NCI-H2196 treated with DMSO at 0.1 percent for 48 hours (cell line): ENCODE data around the gene CLPTM1L.
"Not testable (repeated sequence)": the region's sequence is repeated elsewhere in the genome, so short reads cannot be mapped to it uniquely, and the experiment has no call there.

Experiments
- DNase-seq: peaks from one replicate; lab custom pipeline; 2025; ENCODE audit not compliant: unreplicated experiment; lab: John Stamatoyannopoulos, UW

The CLPTM1L gene

GRCh38 chr5:1293416-1294205, 51.3 kb downstream of the CLPTM1L start:
- no peak for DNase-seq

- DNase-seq = no peak
These were observed 52.0 kb downstream of the CLPTM1L start for GRCh38 chr5:1292846-1293415.

- DNase-seq = no peak
These were observed 52.8 kb downstream of the CLPTM1L start for GRCh38 chr5:1292139-1292538.

- DNase-seq = no peak
These were observed 53.3 kb downstream of the CLPTM1L start for GRCh38 chr5:1291611-1292080.

- DNase-seq = not testable (repeated sequence)
These were observed 53.9 kb downstream of the CLPTM1L start for GRCh38 chr5:1290956-1291355.

- not testable (repeated sequence) for DNase-seq
These were observed 55.3 kb downstream of the CLPTM1L start for GRCh38 chr5:1289559-1289958.

- DNase-seq = no peak
These were observed 56.2 kb downstream of the CLPTM1L start for GRCh38 chr5:1288439-1289335.

- DNase-seq = no peak
These were observed 59.0 kb downstream of the CLPTM1L start for GRCh38 chr5:1285883-1286291.

- DNase-seq = no peak
These were observed 59.8 kb downstream of the CLPTM1L start for GRCh38 chr5:1285141-1285540.

- DNase-seq = not testable (repeated sequence)
These were observed 60.4 kb downstream of the CLPTM1L start for GRCh38 chr5:1284336-1284970.

- not testable (repeated sequence) for DNase-seq
These were observed 61.2 kb downstream of the CLPTM1L start for GRCh38 chr5:1283729-1284041.

GRCh38 chr5:1282993-1283728, 61.7 kb downstream of the CLPTM1L start:
- not testable (repeated sequence) for DNase-seq

GRCh38 chr5:1282131-1282992, 62.5 kb downstream of the CLPTM1L start:
- DNase-seq = peak; percentile 10

GRCh38 chr5:1281038-1281882, 63.6 kb downstream of the CLPTM1L start:
- no peak for DNase-seq

GRCh38 chr5:1280177-1281037, 64.5 kb downstream of the CLPTM1L start:
- no peak for DNase-seq

GRCh38 chr5:1279443-1280151, 65.3 kb downstream of the CLPTM1L start:
- no peak for DNase-seq
